RWPE2 (cell line): ENCODE results near the gene CTNNA2.

Experiments used
- ATAC-seq: fragments of 200-7000 bp; cut with Tn5 transposase; 3 replicates; pipeline ENCODE4 v1.9.1; 2021; ENCODE audit warnings: low read depth
- DNase-seq: peaks from one replicate; pipeline ENCODE4 v3.0.0-alpha.2; 2020; ENCODE audit warnings: low spot score
- H3K27ac ChIP-seq: fragments of 450-650 bp; 2 replicates; pipeline ENCODE4 v1.5.1; 2017; ENCODE audit warnings: mild to moderate bottlenecking; ENCODE audit not compliant: poor library complexity, severe bottlenecking
- H3K27me3 ChIP-seq: fragments of 250-450 bp; sonication (Bioruptor Pico); 2 replicates; pipeline ENCODE4 v1.5.1; 2021; ENCODE audit warnings: mild to moderate bottlenecking, moderate library complexity; ENCODE audit not compliant: insufficient read depth, poor library complexity, severe bottlenecking
- H3K36me3 ChIP-seq: fragments of 250-450 bp; sonication (Bioruptor Pico); 2 replicates; pipeline ENCODE4 v1.5.1; 2020; ENCODE audit warnings: low read depth, mild to moderate bottlenecking, moderate library complexity
- H3K4me1 ChIP-seq: fragments of 250-450 bp; sonication (Bioruptor Pico); 2 replicates; pipeline ENCODE4 v1.5.1; 2021; ENCODE audit warnings: mild to moderate bottlenecking, moderate library complexity; ENCODE audit not compliant: insufficient read depth, poor library complexity, severe bottlenecking
- H3K4me3 ChIP-seq: fragments of 250-450 bp; sonication (Bioruptor Pico); 2 replicates; pipeline ENCODE4 v1.5.1; 2021; ENCODE audit warnings: mild to moderate bottlenecking, moderate library complexity; ENCODE audit not compliant: severe bottlenecking
- H3K9me3 ChIP-seq: fragments of 250-450 bp; sonication (Bioruptor Pico); 2 replicates; pipeline ENCODE4 v1.5.1; 2021; ENCODE audit warnings: mild to moderate bottlenecking, moderate library complexity; ENCODE audit not compliant: severe bottlenecking
- CTCF ChIP-seq: fragments of 450-650 bp; IDR thresholded peaks from one replicate; pipeline ENCODE4 v1.5.1; 2017; ENCODE audit warnings: mild to moderate bottlenecking, moderate library complexity; ENCODE audit not compliant: poor library complexity, severe bottlenecking

The CTNNA2 gene

GRCh38 chr2:79980816-79981215, 468.0 kb downstream of the CTNNA2 start:
- Histone ChIP-seq H3K4me1 (no peaks in the 10 kb centered on the region), H3K36me3 (no peaks in the 10 kb centered on the region), H3K27me3 (peaks cover 15% of the 10 kb centered on the region), H3K4me3 (no peak overlapping the region), H3K27ac (no peak overlapping the region), H3K9me3 (no peaks in the 10 kb centered on the region)
- TF ChIP-seq CTCF, result no peak
- no peak for DNase-seq
- ATAC-seq, result no peak

DNA sequence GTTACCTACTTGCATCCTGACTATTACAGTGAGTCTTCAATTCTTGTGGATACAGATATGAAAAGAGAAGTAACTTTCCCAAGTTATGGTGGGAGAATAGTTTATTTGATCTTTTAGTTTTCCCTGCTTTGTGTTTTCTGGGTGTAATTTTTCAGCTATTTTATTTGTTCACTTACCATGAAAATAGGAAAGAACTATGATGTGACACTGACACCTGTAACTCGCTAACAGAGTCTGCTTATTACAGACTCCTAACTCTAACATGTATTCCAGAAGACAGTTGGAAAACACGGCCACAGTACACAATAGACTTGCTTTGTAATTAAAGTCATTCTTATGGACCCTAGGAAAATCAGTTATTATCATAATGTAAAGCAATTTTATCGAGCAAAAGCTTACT, 468.5 kb downstream of the CTNNA2 start:
- DNase-seq (no peak), ATAC-seq (no peak)
- peaks cover 15% of the 10 kb centered on the region for H3K27me3 ChIP-seq
- no peak overlapping the region for H3K27ac ChIP-seq
- H3K36me3 ChIP-seq, result no peaks in the 10 kb centered on the region
- no peak for TF ChIP-seq CTCF
- H3K4me3 ChIP-seq, result no peak overlapping the region
- no peaks in the 10 kb centered on the region for H3K9me3 ChIP-seq
- no peaks in the 10 kb centered on the region for H3K4me1 ChIP-seq

GRCh38 chr2:79982445-79982844, 469.6 kb downstream of the CTNNA2 start:
- Histone ChIP-seq H3K4me3 (no peak overlapping the region), H3K4me1 (no peaks in the 10 kb centered on the region), H3K27ac (no peak overlapping the region), H3K27me3 (peaks cover 15% of the 10 kb centered on the region), H3K9me3 (no peaks in the 10 kb centered on the region), H3K36me3 (no peaks in the 10 kb centered on the region)
- DNase-seq (no peak), ATAC-seq (no peak)
- peak; percentile 29 for TF ChIP-seq CTCF

DNA sequence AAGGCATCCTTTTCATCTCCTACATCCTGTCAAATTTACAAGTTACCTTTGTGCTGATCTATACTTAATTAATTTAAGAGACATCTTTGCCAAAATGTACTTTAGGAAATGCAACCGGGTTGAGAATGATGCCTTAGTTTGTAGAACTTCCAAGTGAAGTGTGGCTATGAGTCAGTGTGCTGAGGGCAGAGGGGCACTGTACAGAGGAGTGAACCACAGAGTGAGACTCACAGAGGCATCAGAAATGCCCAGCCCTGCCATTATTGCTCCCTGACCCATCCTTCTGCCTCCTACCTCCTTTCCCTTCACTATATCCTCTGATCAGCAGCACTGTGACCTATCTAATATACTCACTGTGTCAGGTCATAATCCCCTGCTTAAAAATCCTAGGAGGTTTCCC, 471.6 kb downstream of the CTNNA2 start:
- Histone ChIP-seq H3K9me3 (no peaks in the 10 kb centered on the region), H3K36me3 (no peaks in the 10 kb centered on the region), H3K4me3 (no peak overlapping the region), H3K27me3 (peaks cover 15% of the 10 kb centered on the region), H3K4me1 (no peaks in the 10 kb centered on the region), H3K27ac (no peak overlapping the region)
- TF ChIP-seq CTCF, result no peak
- DNase-seq, result no peak
- ATAC-seq, result no peak

DNA sequence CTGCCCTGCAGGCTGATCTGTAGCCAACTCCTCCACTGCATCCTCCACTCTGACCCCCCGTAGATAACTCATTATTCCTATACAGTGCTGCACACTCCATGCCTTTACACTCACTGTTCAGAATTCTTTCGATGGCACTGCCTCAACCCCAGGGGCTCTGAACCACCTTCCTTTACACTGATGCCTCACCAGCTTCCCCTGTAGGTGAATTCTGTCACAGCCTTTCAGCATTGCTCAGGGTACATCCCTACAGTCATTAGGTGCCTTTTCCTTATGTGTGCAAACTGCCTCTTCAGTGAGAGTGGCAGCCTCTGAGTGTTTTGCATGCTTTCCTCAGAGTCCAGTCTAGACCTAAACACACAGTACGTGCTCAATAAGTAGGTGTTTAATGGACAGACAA, 472.3 kb downstream of the CTNNA2 start:
- no peak overlapping the region for H3K27ac ChIP-seq
- no peaks in the 10 kb centered on the region for H3K4me1 ChIP-seq
- no peak for TF ChIP-seq CTCF
- H3K36me3 ChIP-seq, result no peaks in the 10 kb centered on the region
- ATAC-seq (no peak), DNase-seq (no peak)
- peaks cover 12% of the 10 kb centered on the region for H3K27me3 ChIP-seq
- H3K4me3 ChIP-seq, result no peak overlapping the region
- no peaks in the 10 kb centered on the region for H3K9me3 ChIP-seq
